Activated naive CD4-positive, alpha-beta T cell treated with anti-CD3 and anti-CD28 coated beads for 36 hours (primary cell): Measurements from ENCODE around the gene TMEM273. TPM values are rescaled to one million over a fixed set of nuclear protein-coding genes. Genes with fewer than 3 reads are reported as not detected.

Experiments used
- CTCF ChIA-PET: fragments of 350-600 bp; sonication (Branson Sonifier 250); formaldehyde crosslinking; loops from one replicate; lab custom pipeline; 2021; ENCODE audit warnings: antibody characterized with exemption; lab: Charles Lee
- DNase-seq: peaks from one replicate; pipeline ENCODE4 v3.0.0-alpha.2; 2020
- H3K27ac Mint-ChIP-seq: one replicate; pipeline ENCODE4 v1.8.0; 2021; ENCODE audit warnings: mild to moderate bottlenecking, mixed read lengths
- H3K27me3 Mint-ChIP-seq: one replicate; pipeline ENCODE4 v1.8.0; 2021; ENCODE audit warnings: low read depth, mixed read lengths
- H3K36me3 Mint-ChIP-seq: one replicate; pipeline ENCODE4 v1.8.0; 2021; ENCODE audit warnings: low read depth, mixed read lengths
- H3K4me1 Mint-ChIP-seq: one replicate; pipeline ENCODE4 v1.8.0; 2021; ENCODE audit warnings: low read depth, mixed read lengths
- H3K4me3 Mint-ChIP-seq: one replicate; pipeline ENCODE4 v1.8.0; 2021; ENCODE audit warnings: mild to moderate bottlenecking, moderate library complexity, mixed read lengths
- H3K9me3 Mint-ChIP-seq: one replicate; pipeline ENCODE4 v1.8.0; 2021; ENCODE audit warnings: mixed read lengths
- intact Hi-C: fragments of 100-400 bp; cut with micrococcal nuclease; formaldehyde crosslinking; loops from one replicate; pipeline ENCODE4 v1.15.1; 2023
- total RNA-seq, 2 experiments: library from RNA; stranded (reverse); gene quantifications; one replicate each; pipeline ENCODE4 v1.2.3, GENCODE V29; 2021

TMEM273 gene
- total RNA-seq, 2 experiments from 2014 or later, result 0.48 to 0.72 TPM

GRCh38 chr10:49179699-49180443, 8.3 kb downstream of the TMEM273 start:
- no peak for DNase-seq
- intact Hi-C loops, result loop anchor here (5.0 kb wide), 2 partner anchors 357 to 378 kb away; partner anchors contain the start of gene ERCC6
- H3K9me3 Mint-ChIP-seq, result no peaks in the 10 kb centered on the region
- H3K27ac Mint-ChIP-seq, result no peak overlapping the region
- H3K36me3 Mint-ChIP-seq, result no peaks in the 10 kb centered on the region
- H3K4me1 Mint-ChIP-seq, result peaks cover 29% of the 10 kb centered on the region
- CTCF ChIA-PET, result no interaction called here
- H3K27me3 Mint-ChIP-seq, result peaks cover 11% of the 10 kb centered on the region
- no peak overlapping the region for H3K4me3 Mint-ChIP-seq

DNA sequence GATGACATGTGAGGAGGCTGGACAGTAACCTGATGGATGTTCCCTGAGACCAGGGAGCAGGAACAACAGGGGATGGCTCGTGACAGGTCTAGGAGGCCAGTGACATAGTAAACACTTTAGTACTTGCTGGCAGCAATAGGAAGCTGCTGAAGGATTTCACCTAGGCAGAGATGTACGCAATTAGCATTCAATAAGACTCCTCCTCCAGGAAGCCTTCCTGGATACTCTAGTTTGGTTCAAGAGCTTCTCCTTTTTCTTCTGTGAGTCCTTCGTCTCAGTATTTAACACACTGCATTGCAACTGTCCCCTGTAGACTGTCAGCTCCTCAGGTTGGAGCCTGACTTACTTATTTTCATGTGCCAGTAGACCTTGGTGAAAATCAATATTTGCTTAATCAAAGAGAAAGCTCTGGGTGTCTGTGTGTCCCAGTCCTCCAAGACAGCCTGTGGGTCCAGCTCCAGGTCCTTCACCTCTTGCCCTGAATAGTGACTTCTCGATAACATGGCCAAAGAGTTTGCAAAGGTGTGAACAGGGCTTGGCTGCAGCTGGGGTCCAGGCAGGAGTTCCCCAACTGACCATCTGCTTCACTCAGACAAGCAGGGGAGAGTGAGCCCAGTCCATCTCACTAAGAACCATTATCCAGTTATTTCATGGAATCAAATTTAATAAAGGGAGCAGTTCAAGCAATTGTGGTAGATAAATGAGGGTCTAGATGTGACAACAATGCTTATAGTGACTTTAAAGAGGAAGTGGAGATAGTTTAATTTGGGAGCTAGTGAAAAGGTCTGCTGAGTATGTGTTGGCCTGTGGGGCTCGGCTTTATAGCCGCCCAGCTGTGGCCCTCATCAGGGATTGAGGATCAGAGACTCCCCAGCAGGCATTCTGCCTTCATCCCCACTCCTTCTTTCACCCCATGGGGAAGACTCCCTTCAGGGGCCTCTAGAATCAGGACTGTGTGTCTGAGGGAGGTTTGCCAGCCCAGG, 9.4 kb downstream of the TMEM273 start:
- H3K9me3 Mint-ChIP-seq, result no peaks in the 10 kb centered on the region
- H3K27ac Mint-ChIP-seq, result no peak overlapping the region
- intact Hi-C loops, result loop anchor here (5.0 kb wide), 1 partner anchor 376 kb away; no protein-coding TSS in a partner anchor
- H3K4me1 Mint-ChIP-seq, result peaks cover 22% of the 10 kb centered on the region
- DNase-seq, result no peak
- peaks cover 12% of the 10 kb centered on the region for H3K27me3 Mint-ChIP-seq
- H3K36me3 Mint-ChIP-seq, result no peaks in the 10 kb centered on the region
- no peak overlapping the region for H3K4me3 Mint-ChIP-seq
- CTCF ChIA-PET, result interaction anchor here (0.6 kb wide), 1 partner anchor 26 kb away, joined by 3 read pairs; no protein-coding TSS in a partner anchor

DNA sequence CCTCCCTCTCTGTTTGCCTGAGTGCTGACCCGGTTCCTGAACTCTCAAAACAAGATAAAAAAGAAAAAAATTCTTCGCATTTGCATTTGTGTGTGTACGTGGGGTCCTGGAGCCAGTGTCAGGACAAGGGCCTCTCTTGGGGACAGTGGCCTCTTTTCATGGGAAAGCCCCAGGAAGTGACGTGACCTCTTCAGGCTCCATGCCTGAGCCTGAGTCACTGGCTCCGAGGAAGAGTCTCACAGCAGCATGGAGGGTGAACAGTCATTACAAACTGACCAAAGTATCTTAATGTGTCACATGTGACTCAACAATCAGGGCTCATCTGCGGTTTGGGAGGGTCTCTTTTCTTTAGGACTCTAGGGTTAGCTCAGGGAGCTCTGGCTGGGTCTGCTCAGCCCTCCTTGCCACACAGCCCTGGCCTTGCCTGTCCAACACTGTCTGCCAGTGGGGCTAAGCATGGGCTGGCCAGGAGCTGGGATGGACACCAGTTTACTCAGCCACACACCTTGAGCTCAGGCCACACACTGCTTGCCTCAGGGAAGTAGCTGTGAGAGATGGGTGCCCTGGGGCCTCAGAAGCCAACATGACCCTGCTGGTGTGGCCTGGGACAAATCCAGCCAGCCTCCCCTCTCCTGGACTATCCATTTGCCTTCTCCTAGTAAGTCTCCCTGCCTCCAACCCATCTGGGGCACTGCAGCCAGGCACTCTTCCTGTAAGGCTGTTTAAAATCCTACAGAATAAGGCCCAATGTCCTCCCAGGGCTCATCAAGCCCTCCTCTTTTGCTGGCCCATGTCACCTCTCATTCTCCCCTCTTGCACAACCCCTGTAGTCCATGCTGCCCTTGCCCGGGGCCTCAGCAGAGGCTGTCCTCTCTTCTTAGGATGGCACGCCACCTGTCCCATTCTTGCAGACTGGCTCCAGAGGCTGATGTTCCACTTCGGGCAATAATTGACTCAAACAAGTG, 10.5 kb downstream of the TMEM273 start:
- intact Hi-C loops, result loop anchor here (5.0 kb wide), 1 partner anchor 375 kb away; no protein-coding TSS in a partner anchor
- peaks cover 12% of the 10 kb centered on the region for H3K27me3 Mint-ChIP-seq
- peak overlapping the region; percentile 18 for H3K27ac Mint-ChIP-seq
- no peaks in the 10 kb centered on the region for H3K36me3 Mint-ChIP-seq
- H3K4me3 Mint-ChIP-seq, result no peak overlapping the region
- CTCF ChIA-PET, result interaction anchor here (0.6 kb wide), 1 partner anchor 25 kb away, joined by 3 read pairs; no protein-coding TSS in a partner anchor
- H3K9me3 Mint-ChIP-seq, result no peaks in the 10 kb centered on the region
- DNase-seq, result peak; percentile 66
- peaks cover 18% of the 10 kb centered on the region for H3K4me1 Mint-ChIP-seq

DNA sequence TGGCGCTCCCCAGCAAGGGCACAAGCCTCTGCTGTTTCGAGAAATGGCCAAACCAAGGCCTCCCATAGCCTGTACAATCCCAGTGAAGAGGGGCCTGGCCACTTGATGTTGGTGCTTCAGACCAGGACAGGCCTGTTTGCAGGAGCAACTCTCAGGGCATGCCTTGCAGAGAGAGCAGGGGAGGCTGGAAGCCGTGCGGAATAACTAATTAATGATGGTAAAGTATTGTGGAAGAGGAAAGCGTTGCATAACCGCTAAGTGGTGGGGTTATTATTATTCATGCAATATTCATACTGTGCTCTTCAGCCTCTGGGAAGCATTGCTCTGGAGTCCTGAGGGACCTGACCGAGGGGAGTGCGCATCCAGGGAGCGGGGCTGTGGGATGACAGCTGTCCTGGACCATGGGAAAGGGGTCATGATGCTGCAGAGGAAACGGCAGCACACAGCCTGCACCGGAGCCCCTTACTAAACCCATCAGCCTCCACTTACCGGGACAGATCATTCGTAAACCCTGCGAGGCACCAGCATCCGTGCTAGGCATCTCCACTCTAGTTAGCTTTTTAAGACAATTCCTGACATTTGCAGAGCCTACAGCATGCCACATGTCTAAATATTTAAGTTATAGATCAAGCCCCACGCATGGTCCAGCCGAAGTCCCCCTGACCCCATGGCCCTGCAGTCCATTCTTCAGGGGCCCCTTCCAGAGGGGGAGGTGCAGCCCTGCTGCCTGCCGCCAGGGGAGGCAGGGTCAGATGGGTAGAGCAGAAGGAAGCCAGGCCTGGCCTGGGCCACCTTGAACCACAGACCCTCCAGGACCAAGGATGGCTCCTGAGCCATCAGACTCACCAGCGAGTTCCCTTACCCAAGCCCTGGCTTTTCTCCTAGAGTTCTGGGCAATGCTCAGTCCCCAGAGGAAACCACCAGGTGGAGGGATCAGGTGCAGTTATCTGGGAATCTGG, 11.6 kb downstream of the TMEM273 start:
- intact Hi-C loops, result loop anchor here (5.0 kb wide), 1 partner anchor 374 kb away; no protein-coding TSS in a partner anchor
- CTCF ChIA-PET, result no interaction called here

GRCh38 chr10:49175587-49176309, 12.4 kb downstream of the TMEM273 start:
- H3K27me3 Mint-ChIP-seq, result peaks cover 7% of the 10 kb centered on the region
- CTCF ChIA-PET, result interaction anchor here (1.1 kb wide), 1 partner anchor 11 kb away, joined by 4 read pairs; no protein-coding TSS in a partner anchor
- DNase-seq, result no peak
- H3K27ac Mint-ChIP-seq, result no peak overlapping the region
- no peaks in the 10 kb centered on the region for H3K9me3 Mint-ChIP-seq
- no peak overlapping the region for H3K4me3 Mint-ChIP-seq
- H3K4me1 Mint-ChIP-seq, result peaks cover 16% of the 10 kb centered on the region
- intact Hi-C loops, result loop anchor here (5.0 kb wide), 1 partner anchor 373 kb away; no protein-coding TSS in a partner anchor
- H3K36me3 Mint-ChIP-seq, result no peaks in the 10 kb centered on the region

More for the DNA sequence above, 11.6 kb downstream of the TMEM273 start:
- Mint-ChIP-seq H3K27me3 (peaks cover 9% of the 10 kb centered on the region), H3K9me3 (no peaks in the 10 kb centered on the region), H3K27ac (peak overlapping the region; percentile 8), H3K36me3 (no peaks in the 10 kb centered on the region), H3K4me1 (peaks cover 18% of the 10 kb centered on the region), H3K4me3 (no peak overlapping the region)
- DNase-seq, result no peak

GRCh38 chr10:49174926-49175500, 13.2 kb downstream of the TMEM273 start:
- Mint-ChIP-seq H3K27ac (no peak overlapping the region), H3K9me3 (no peaks in the 10 kb centered on the region), H3K4me3 (no peak overlapping the region), H3K27me3 (peaks cover 5% of the 10 kb centered on the region), H3K4me1 (peaks cover 10% of the 10 kb centered on the region), H3K36me3 (no peaks in the 10 kb centered on the region)
- intact Hi-C loops, result loop anchor here (5.0 kb wide), 1 partner anchor 373 kb away; no protein-coding TSS in a partner anchor
- CTCF ChIA-PET, result interaction anchor here (1.1 kb wide), 1 partner anchor 11 kb away, joined by 4 read pairs; no protein-coding TSS in a partner anchor
- no peak for DNase-seq

- CTCF ChIA-PET, result interaction anchor here (0.7 kb wide), 1 partner anchor 10 kb away, joined by 3 read pairs; no protein-coding TSS in a partner anchor
- no peak overlapping the region for H3K27ac Mint-ChIP-seq
- peaks cover 5% of the 10 kb centered on the region for H3K27me3 Mint-ChIP-seq
- no peaks in the 10 kb centered on the region for H3K36me3 Mint-ChIP-seq
- intact Hi-C loops, result no loop called here
- DNase-seq, result no peak
- H3K9me3 Mint-ChIP-seq, result no peaks in the 10 kb centered on the region
- no peak overlapping the region for H3K4me3 Mint-ChIP-seq
- H3K4me1 Mint-ChIP-seq, result peaks cover 10% of the 10 kb centered on the region
Measured at GRCh38 chr10:49174261-49174925, 13.8 kb downstream of the TMEM273 start.

DNA sequence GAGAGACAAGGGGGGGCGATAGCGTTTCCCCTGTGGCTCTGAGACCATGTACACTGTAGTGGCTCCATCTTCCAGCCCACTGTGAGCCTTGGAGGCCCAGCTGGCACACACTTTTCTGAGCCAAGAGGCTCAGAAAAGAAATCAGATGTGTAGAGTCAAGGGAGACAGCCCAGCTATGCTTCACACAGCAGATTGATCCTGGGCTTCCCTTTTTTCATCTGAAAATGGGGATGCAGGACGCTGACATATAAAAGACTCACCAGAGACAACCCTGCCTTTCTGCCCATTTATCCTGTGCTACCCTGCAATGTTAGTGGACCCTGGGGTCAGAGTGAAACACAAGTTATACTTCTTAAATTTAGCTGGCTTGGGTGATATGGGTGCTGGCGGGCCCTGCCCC, 14.3 kb downstream of the TMEM273 start:
- no peak for DNase-seq
- peaks cover 5% of the 10 kb centered on the region for H3K27me3 Mint-ChIP-seq
- no peak overlapping the region for H3K27ac Mint-ChIP-seq
- intact Hi-C loops, result no loop called here
- no peaks in the 10 kb centered on the region for H3K36me3 Mint-ChIP-seq
- CTCF ChIA-PET, result interaction anchor here (0.7 kb wide), 1 partner anchor 9 kb away, joined by 3 read pairs; no protein-coding TSS in a partner anchor
- no peak overlapping the region for H3K4me3 Mint-ChIP-seq
- H3K4me1 Mint-ChIP-seq, result peaks cover 10% of the 10 kb centered on the region
- no peaks in the 10 kb centered on the region for H3K9me3 Mint-ChIP-seq

GRCh38 chr10:49173201-49173772, 14.9 kb downstream of the TMEM273 start:
- DNase-seq, result no peak
- CTCF ChIA-PET, result interaction anchor here (0.7 kb wide), 1 partner anchor 9 kb away, joined by 3 read pairs; no protein-coding TSS in a partner anchor
- Mint-ChIP-seq H3K27me3 (peaks cover 5% of the 10 kb centered on the region), H3K4me1 (peaks cover 10% of the 10 kb centered on the region), H3K4me3 (no peak overlapping the region), H3K36me3 (no peaks in the 10 kb centered on the region), H3K9me3 (no peaks in the 10 kb centered on the region), H3K27ac (no peak overlapping the region)
- intact Hi-C loops, result no loop called here
